HepG2 (cell line): ENCODE results near the gene NXT1. TPM values are rescaled to one million over a fixed set of nuclear protein-coding genes. Genes with fewer than 3 reads are reported as not detected.

Experiments used
- ATAC-seq: fragments of 200-7000 bp; cut with Tn5 transposase; 3 replicates; pipeline ENCODE4 v1.9.1; 2020; ENCODE audit warnings: mild to moderate bottlenecking, moderate library complexity
- BruUV-seq: library from RNA; stranded (reverse); fragments of 400-500 nt; replicated peaks from 2 replicates; lab custom pipeline; 2021; lab: Mats Ljungman, UMichigan
- CTCF ChIA-PET: fragments of 300-600 bp; formaldehyde crosslinking; extraction: SDS; loops from one replicate; lab custom pipeline; 2021; ENCODE audit warnings: low total read pairs, inconsistent platforms, low intra/inter-chr PET ratio; lab: Yijun Ruan, JAX
- POLR2A ChIA-PET: fragments of 350-600 bp; sonication (Branson Sonifier 250); formaldehyde crosslinking; loops from one replicate; lab custom pipeline; 2020; ENCODE audit warnings: antibody characterized with exemption, inconsistent platforms; lab: Yijun Ruan, JAX
- DNase-seq: peaks from one replicate; pipeline ENCODE4 v3.0.0-alpha.2; 2015; ENCODE audit warnings: low spot score
- FAIRE-seq: peaks from 3 replicates; lab custom pipeline; 2011; peaks lifted over from hg19 to GRCh38; lab: Jason Lieb, UNC
- H2AFZ ChIP-seq: one replicate; pipeline ENCODE4 v1.6.1; 2011; ENCODE audit warnings: low read length, inconsistent platforms
- H3K27ac ChIP-seq: fragments of 300-600 bp; 3 replicates; pipeline ENCODE4 v1.8.0; 2011; ENCODE audit warnings: mixed run types, mild to moderate bottlenecking, mixed read lengths, low read length, inconsistent platforms; ENCODE audit not compliant: insufficient read depth; ENCODE audit errors: extremely low read length
- H3K27me3 ChIP-seq, 2 experiments: fragments of 200-600 bp in 1 of 2; 2 replicates in 1 of 2; 3 replicates in 1 of 2; pipeline versions ENCODE4 v1.6.0 to v1.8.0; 2011; ENCODE audit warnings: low read length in 2 of 2, mild to moderate bottlenecking in 2 of 2, moderate library complexity in 2 of 2, inconsistent platforms in 1 of 2; ENCODE audit not compliant: insufficient read depth in 2 of 2, control insufficient read depth in 1 of 2
- H3K36me3 ChIP-seq, 2 experiments: fragments of 200-600 bp in 1 of 2; replicated peaks in 1 of 2; 2 replicates in 1 of 2; 3 replicates in 1 of 2; pipeline versions ENCODE4 v1.5.1 to v1.8.0; 2011; ENCODE audit warnings: low read length in 2 of 2, inconsistent platforms in 1 of 2; ENCODE audit not compliant: insufficient read depth in 2 of 2, control insufficient read depth in 1 of 2
- H3K4me1 ChIP-seq: 2 replicates; pipeline ENCODE4 v1.5.1; 2012; ENCODE audit warnings: low read length, inconsistent platforms; ENCODE audit not compliant: insufficient read depth
- H3K4me2 ChIP-seq: 2 replicates; pipeline ENCODE4 v1.6.0; 2011; ENCODE audit warnings: low read depth, low read length, inconsistent platforms
- H3K4me3 ChIP-seq, 3 experiments: fragments of 200-600 bp in 1 of 3; sonication (generic), shearing (Covaris generic) in 1 of 3; replicated peaks in 1 of 3; 2 replicates each; pipeline ENCODE4 v1.5.1; 2011 to 2016; ENCODE audit warnings: low read length in 3 of 3, inconsistent platforms in 2 of 3, low read depth in 2 of 3, mild to moderate bottlenecking in 2 of 3, control low read depth in 1 of 3, mixed read lengths in 1 of 3; ENCODE audit not compliant: insufficient read depth in 1 of 3
- H3K79me2 ChIP-seq: one replicate; pipeline ENCODE4 v1.6.1; 2011; ENCODE audit warnings: low read length, inconsistent platforms; ENCODE audit not compliant: insufficient read depth
- H3K9ac ChIP-seq: 2 replicates; pipeline ENCODE4 v1.6.0; 2011; ENCODE audit warnings: mild to moderate bottlenecking, low read depth, low read length, inconsistent platforms; ENCODE audit not compliant: insufficient read depth
- H3K9me3 ChIP-seq: 2 replicates; pipeline ENCODE4 v1.5.1; 2012; ENCODE audit warnings: mild to moderate bottlenecking, low read length
- H4K20me1 ChIP-seq: 2 replicates; pipeline ENCODE4 v1.6.0; 2011; ENCODE audit warnings: inconsistent platforms, mild to moderate bottlenecking, low read length, moderate library complexity; ENCODE audit not compliant: insufficient read depth
- AGO2 ChIP-seq: fragments of 200-400 bp; formaldehyde crosslinking; optimal IDR thresholded peaks from 2 replicates; pipeline ENCODE3; 2017; ENCODE audit warnings: mild to moderate bottlenecking, low read depth, low read length, moderate library complexity
- ATF1 ChIP-seq: IDR thresholded peaks from 2 replicates; pipeline ENCODE4 v1.6.1; 2016; ENCODE audit warnings: mild to moderate bottlenecking, control low read depth
- POLR2A ChIP-seq, 2 experiments: IDR thresholded peaks; 2 replicates each; pipeline ENCODE4 v1.6.1; 2011; ENCODE audit warnings: low read depth in 2 of 2, low read length in 2 of 2, mild to moderate bottlenecking in 1 of 2, moderate library complexity in 1 of 2; ENCODE audit not compliant: insufficient read depth in 1 of 2
- POLR2G ChIP-seq: fragments of 200-400 bp; formaldehyde crosslinking; IDR thresholded peaks from 2 replicates; pipeline ENCODE4 v1.6.1; 2018; ENCODE audit warnings: mild to moderate bottlenecking, low read depth, low read length, moderate library complexity
- RBFOX2 ChIP-seq: fragments of 200-400 bp; formaldehyde crosslinking; IDR thresholded peaks from 2 replicates; pipeline ENCODE4 v1.6.1; 2017; ENCODE audit warnings: low read depth, mild to moderate bottlenecking, low read length
- RBM22 ChIP-seq: fragments of 200-400 bp; formaldehyde crosslinking; optimal IDR thresholded peaks from 2 replicates; pipeline ENCODE3; 2017; ENCODE audit warnings: mild to moderate bottlenecking, low read length, moderate library complexity
- RFX1 ChIP-seq: fragments of 450-650 bp; IDR thresholded peaks from 2 replicates; pipeline ENCODE4 v1.6.1; 2017
- SSRP1 ChIP-seq: IDR thresholded peaks from 2 replicates; pipeline ENCODE4 v1.6.1; 2016; ENCODE audit warnings: control low read depth
- ZBTB38 ChIP-seq: sonication (generic); formaldehyde crosslinking; IDR thresholded peaks from 2 replicates; pipeline ENCODE4 v1.5.1; 2020; ENCODE audit warnings: mild to moderate bottlenecking, missing genetic modification reagents
- ZNF550 ChIP-seq: sonication (generic); formaldehyde crosslinking; IDR thresholded peaks from 2 replicates; pipeline ENCODE4 v1.4.0; 2020; ENCODE audit warnings: mild to moderate bottlenecking, missing genetic modification reagents, borderline replicate concordance
- ZNF747 ChIP-seq: sonication (generic); formaldehyde crosslinking; IDR thresholded peaks from 2 replicates; pipeline ENCODE4 v1.8.1; 2023; ENCODE audit warnings: missing genetic modification reagents, mild to moderate bottlenecking, borderline replicate concordance
- WGBS: methylation state at CpG from one replicate; pipeline ENCODE4 v1.1.6; 2017; ENCODE audit warnings: low lambda C conversion rate; 5-methylcytosine and 5-hydroxymethylcytosine counted together
- in situ Hi-C: cut with HindIII; loops from 2 replicates; pipeline ENCODE4 v1.10.0; 2017; ENCODE audit warnings: low pct_unique_long_range_greater_than_20kb; ENCODE audit not compliant: extremely low pct_ligation_motif_present
- intact Hi-C: fragments of 100-400 bp; cut with micrococcal nuclease; formaldehyde crosslinking; loops from one replicate; pipeline ENCODE4 v1.10.0; 2022; ENCODE audit not compliant: unreplicated experiment
- polyA plus RNA-seq, 8 experiments: library from polyadenylated mRNA; depleted of rRNA in 3 of 8; stranded (reverse) in 7 of 8; unstranded in 1 of 8; fragments of >200 nt; fragmentation: Illumina TruSeq in 4 of 8; extraction: Trizol in 4 of 8; gene quantifications; 2 replicates each; pipeline versions ENCODE4 v1.2.1 to v1.2.3, GENCODE V29; 2011 to 2016; ENCODE audit warnings: low read depth in 4 of 8, missing spikeins in 1 of 8, mixed read lengths in 1 of 8; ENCODE audit not compliant: insufficient read depth in 1 of 8
- total RNA-seq, 5 experiments: library from RNA; depleted of rRNA; stranded (reverse); fragments of >200 nt; fragmentation: Illumina TruSeq; extraction: Trizol; gene quantifications; 2 replicates each; pipeline ENCODE4 v1.2.3, GENCODE V29; 2016; ENCODE audit warnings: low read depth in 1 of 5

The NXT1 gene
- total and polyA plus RNA-seq, 2 of the 13 experiments (the other 11 are each of a cell fraction or from before 2014, with no cell fraction given), result 35.6 to 65.9 TPM

DNA sequence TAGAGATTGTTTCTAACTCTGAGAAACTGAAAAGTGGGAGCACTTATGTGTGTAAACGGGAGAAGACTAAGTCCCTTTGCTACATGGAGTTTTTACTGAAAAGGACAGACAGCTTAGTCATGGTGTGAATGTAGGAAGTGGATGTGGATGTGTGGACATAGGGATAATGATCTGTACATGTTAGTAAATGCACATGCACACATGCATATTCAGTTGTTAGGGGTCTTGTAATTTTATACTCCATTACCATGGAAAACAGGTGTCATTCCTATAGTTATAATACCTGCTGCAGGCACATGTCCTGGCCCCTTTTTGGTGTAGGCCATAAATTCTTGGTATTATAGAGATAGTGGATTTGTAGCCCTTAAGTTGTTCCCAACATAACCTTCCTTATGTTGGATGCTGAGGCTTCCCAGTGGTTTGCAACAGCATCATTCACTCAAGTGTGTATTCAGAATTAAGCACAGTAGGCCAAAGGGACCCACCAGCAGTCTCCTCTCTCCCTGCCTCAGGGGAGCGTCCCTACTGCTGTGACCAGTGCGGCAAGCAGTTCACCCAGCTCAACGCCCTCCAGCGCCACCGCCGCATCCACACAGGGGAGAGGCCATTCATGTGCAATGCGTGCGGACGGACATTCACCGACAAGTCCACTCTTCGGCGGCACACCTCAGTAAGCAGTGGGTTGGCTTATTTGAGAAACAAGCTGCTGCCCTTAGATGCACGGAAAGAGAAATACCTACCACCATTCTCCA, 18.7 kb downstream of the NXT1 start:
- H3K27ac ChIP-seq, result no peak overlapping the region
- DNase-seq, result no peak
- no peak overlapping the region for H3K4me3 ChIP-seq
- peak; percentile 8 for FAIRE-seq
- in situ Hi-C loops (no loop called here), intact Hi-C loops (no loop called here)
- no peak overlapping the region for H3K9ac ChIP-seq
- ChIA-PET POLR2A (interaction anchor here (1.4 kb wide), 1 partner anchor 19 kb away, joined by 3 read pairs; the partner anchor contains the start of gene NXT1), CTCF (no interaction called here)
- peaks cover 40% of the 10 kb centered on the region for H3K79me2 ChIP-seq
- 0 out of 2 replicates have a peak, but pooled peaks cover 4% of the 10 kb centered on the region for H4K20me1 ChIP-seq
- no peaks in the 10 kb centered on the region for H3K9me3 ChIP-seq
- H3K36me3 ChIP-seq, result peaks cover 42 to 77% of the 10 kb centered on the region in 2 experiments
- H3K4me2 ChIP-seq, result no peak overlapping the region
- peak in 1 of 2 experiments; percentile 23; a peak in 2 of 4 replicates for TF ChIP-seq POLR2A (IDR thresholded peaks at IDR 0.05; ENCODE audit: insufficient read depth in 1 of 2, low read depth in 2 of 2, low read length in 2 of 2)
- TF ChIP-seq SSRP1, result peak; percentile 79
- TF ChIP-seq AGO2, result peak; percentile 73
- no peak for TF ChIP-seq ZNF550
- TF ChIP-seq ATF1 (CRISPR knock-in tag), result 0 out of 2 replicates have a peak, but pooled peaks have one; percentile 19
- 0 out of 2 replicates have a peak, but pooled peaks have one; percentile 4 for TF ChIP-seq POLR2G
- peak; percentile 78 for TF ChIP-seq RBM22
- TF ChIP-seq RBFOX2, result peak; percentile 37; the same call in 1 of the 2 replicates
- TF ChIP-seq ZNF747, result no peak
- TF ChIP-seq ZBTB38, result peak; percentile 58
- no peak for TF ChIP-seq RFX1
- TF ChIP-seq, all 625 proteins: peak for 8
- peaks cover 36% of the 10 kb centered on the region for H3K4me1 ChIP-seq
- over 99% methylated on average over 14 of the region's 14 CpGs for WGBS
- H3K27me3 ChIP-seq, result no peaks in the 10 kb centered on the region
- H2AFZ ChIP-seq, result no peak overlapping the region
- no peak for ATAC-seq
- BruUV-seq, result no TSS peak
